GM23338 (cell line): Measurements from ENCODE around the gene CEP70.

Experiments
- EZH2phosphoT487 ChIP-seq: fragments of 200-600 bp; sonication (generic); IDR thresholded peaks from one replicate; pipeline ENCODE4 v1.8.1; 2018; ENCODE audit warnings: antibody characterized with exemption; ENCODE audit not compliant: unreplicated experiment
- ZNF114 ChIP-seq: fragments of 250-450 bp; sonication (Bioruptor Pico); IDR thresholded peaks from 2 replicates; pipeline ENCODE4 v1.5.0; 2020; ENCODE audit warnings: mild to moderate bottlenecking, moderate library complexity
- TF ChIP-seq, protein P1 (sequence below), 2 experiments: fragments of 200-600 bp in 1 of 2; sonication (generic) in 1 of 2; conservative IDR thresholded peaks; 2 replicates each; pipeline versions ENCODE4 v1.5.1 to v1.6.1; 2016 to 2017; ENCODE audit warnings: antibody characterized with exemption in 2 of 2, low read depth in 2 of 2, mild to moderate bottlenecking in 2 of 2, moderate library complexity in 1 of 2

DNA sequence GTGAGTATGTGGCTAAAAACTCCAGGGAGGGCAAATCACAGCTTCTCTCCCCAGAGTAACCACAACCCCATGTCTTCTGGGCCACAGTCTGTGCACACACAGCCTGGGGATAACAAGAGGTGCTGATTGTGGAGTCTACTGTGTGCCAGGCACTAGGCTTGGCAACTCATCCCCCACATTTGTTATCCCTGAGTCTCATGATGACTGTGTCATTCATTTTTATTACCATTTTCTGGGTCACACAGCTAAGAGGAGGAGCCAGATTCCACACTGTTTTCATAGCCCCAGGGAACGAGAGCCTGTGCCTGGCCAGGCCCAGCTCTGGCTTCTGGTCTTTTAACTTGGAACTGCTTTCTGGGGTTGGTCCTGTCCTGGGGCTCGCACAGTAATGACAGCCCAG is 125.2 kb downstream of the CEP70 start:
- no peak for TF ChIP-seq ZNF114
- TF ChIP-seq, protein P1, sequence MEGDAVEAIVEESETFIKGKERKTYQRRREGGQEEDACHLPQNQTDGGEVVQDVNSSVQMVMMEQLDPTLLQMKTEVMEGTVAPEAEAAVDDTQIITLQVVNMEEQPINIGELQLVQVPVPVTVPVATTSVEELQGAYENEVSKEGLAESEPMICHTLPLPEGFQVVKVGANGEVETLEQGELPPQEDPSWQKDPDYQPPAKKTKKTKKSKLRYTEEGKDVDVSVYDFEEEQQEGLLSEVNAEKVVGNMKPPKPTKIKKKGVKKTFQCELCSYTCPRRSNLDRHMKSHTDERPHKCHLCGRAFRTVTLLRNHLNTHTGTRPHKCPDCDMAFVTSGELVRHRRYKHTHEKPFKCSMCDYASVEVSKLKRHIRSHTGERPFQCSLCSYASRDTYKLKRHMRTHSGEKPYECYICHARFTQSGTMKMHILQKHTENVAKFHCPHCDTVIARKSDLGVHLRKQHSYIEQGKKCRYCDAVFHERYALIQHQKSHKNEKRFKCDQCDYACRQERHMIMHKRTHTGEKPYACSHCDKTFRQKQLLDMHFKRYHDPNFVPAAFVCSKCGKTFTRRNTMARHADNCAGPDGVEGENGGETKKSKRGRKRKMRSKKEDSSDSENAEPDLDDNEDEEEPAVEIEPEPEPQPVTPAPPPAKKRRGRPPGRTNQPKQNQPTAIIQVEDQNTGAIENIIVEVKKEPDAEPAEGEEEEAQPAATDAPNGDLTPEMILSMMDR (conservative IDR thresholded peaks at IDR 0.05; ENCODE audit: low read depth in 2 of 2): no peak
- no peak for TF ChIP-seq EZH2phosphoT487
